ENCODE results near the gene CDC6.

The CDC6 gene

GRCh38 chr17:40287494-40288369, at the start of gene CDC6:
TSS of gene CDC6 (plus strand) at chr17:40287879. CDS start at chr17:40289421, 1,542 bp downstream.
- in situ Hi-C loops (cut with HindIII; ENCODE audit: low sequenced_read_pairs) = no loop called here

GRCh38 chr17:40241252-40241834, 46.3 kb upstream of the CDC6 start:
- in situ Hi-C loops (cut with HindIII; ENCODE audit: low sequenced_read_pairs) = no loop called here

- in situ Hi-C loops (cut with HindIII; ENCODE audit: low sequenced_read_pairs) = no loop called here
Observed at GRCh38 chr17:40242774-40243173, 44.9 kb upstream of the CDC6 start.

- in situ Hi-C loops (cut with HindIII; ENCODE audit: low sequenced_read_pairs) = no loop called here
Observed at GRCh38 chr17:40243761-40244160, 43.9 kb upstream of the CDC6 start.

- in situ Hi-C loops (cut with HindIII; ENCODE audit: low sequenced_read_pairs) = no loop called here
Observed at GRCh38 chr17:40244255-40244654, 43.4 kb upstream of the CDC6 start.

GRCh38 chr17:40247926-40248495, 39.7 kb upstream of the CDC6 start:
- in situ Hi-C loops (cut with HindIII; ENCODE audit: low sequenced_read_pairs) = no loop called here

GRCh38 chr17:40248507-40248906, 39.2 kb upstream of the CDC6 start:
- in situ Hi-C loops (cut with HindIII; ENCODE audit: low sequenced_read_pairs) = no loop called here

- in situ Hi-C loops (cut with HindIII; ENCODE audit: low sequenced_read_pairs) = no loop called here
Observed at GRCh38 chr17:40251576-40251975, 36.1 kb upstream of the CDC6 start.

- in situ Hi-C loops (cut with HindIII; ENCODE audit: low sequenced_read_pairs) = no loop called here
Observed at GRCh38 chr17:40253565-40253964, 34.1 kb upstream of the CDC6 start.

GRCh38 chr17:40259505-40259904, 28.2 kb upstream of the CDC6 start:
- in situ Hi-C loops (cut with HindIII; ENCODE audit: low sequenced_read_pairs) = no loop called here

GRCh38 chr17:40260528-40260927, 27.2 kb upstream of the CDC6 start:
- in situ Hi-C loops (cut with HindIII; ENCODE audit: low sequenced_read_pairs) = no loop called here

- in situ Hi-C loops (cut with HindIII; ENCODE audit: low sequenced_read_pairs) = no loop called here
Observed at GRCh38 chr17:40264458-40265185, 23.1 kb upstream of the CDC6 start.

GRCh38 chr17:40265337-40265736, 22.3 kb upstream of the CDC6 start:
- in situ Hi-C loops (cut with HindIII; ENCODE audit: low sequenced_read_pairs) = no loop called here

- in situ Hi-C loops (cut with HindIII; ENCODE audit: low sequenced_read_pairs) = no loop called here
Observed at GRCh38 chr17:40266882-40267281, 20.8 kb upstream of the CDC6 start.

- in situ Hi-C loops (cut with HindIII; ENCODE audit: low sequenced_read_pairs) = no loop called here
Observed at GRCh38 chr17:40268141-40268712, 19.5 kb upstream of the CDC6 start.

GRCh38 chr17:40278414-40278813, 9.3 kb upstream of the CDC6 start:
- in situ Hi-C loops (cut with HindIII; ENCODE audit: low sequenced_read_pairs) = no loop called here

GRCh38 chr17:40279402-40279801, 8.3 kb upstream of the CDC6 start:
- in situ Hi-C loops (cut with HindIII; ENCODE audit: low sequenced_read_pairs) = no loop called here

- in situ Hi-C loops (cut with HindIII; ENCODE audit: low sequenced_read_pairs) = no loop called here
Observed at GRCh38 chr17:40281663-40282062, 6.0 kb upstream of the CDC6 start.

- in situ Hi-C loops (cut with HindIII; ENCODE audit: low sequenced_read_pairs) = no loop called here
Observed at GRCh38 chr17:40283662-40284061, 4.0 kb upstream of the CDC6 start.

- in situ Hi-C loops (cut with HindIII; ENCODE audit: low sequenced_read_pairs) = no loop called here
Observed at GRCh38 chr17:40284085-40284713, 3.5 kb upstream of the CDC6 start.

- in situ Hi-C loops (cut with HindIII; ENCODE audit: low sequenced_read_pairs) = no loop called here
Observed at GRCh38 chr17:40286473-40286872, 1.2 kb upstream of the CDC6 start.
